OCI-LY3 (cell line): ENCODE data around the gene AKNA.

Experiments
- EZH2phosphoT487 ChIP-seq: fragments of 200-600 bp; shearing (Covaris generic); IDR thresholded peaks from 2 replicates; pipeline ENCODE4 v1.6.1; 2018; ENCODE audit warnings: antibody characterized with exemption, mixed run types, low read depth
- TF ChIP-seq, protein P1 (sequence below): fragments of 200-600, 300-600 bp; sonication (generic); IDR thresholded peaks from 2 replicates; pipeline ENCODE4 v1.5.1; 2014; ENCODE audit warnings: antibody characterized with exemption, low read length, low read depth

- TF ChIP-seq, protein P1, sequence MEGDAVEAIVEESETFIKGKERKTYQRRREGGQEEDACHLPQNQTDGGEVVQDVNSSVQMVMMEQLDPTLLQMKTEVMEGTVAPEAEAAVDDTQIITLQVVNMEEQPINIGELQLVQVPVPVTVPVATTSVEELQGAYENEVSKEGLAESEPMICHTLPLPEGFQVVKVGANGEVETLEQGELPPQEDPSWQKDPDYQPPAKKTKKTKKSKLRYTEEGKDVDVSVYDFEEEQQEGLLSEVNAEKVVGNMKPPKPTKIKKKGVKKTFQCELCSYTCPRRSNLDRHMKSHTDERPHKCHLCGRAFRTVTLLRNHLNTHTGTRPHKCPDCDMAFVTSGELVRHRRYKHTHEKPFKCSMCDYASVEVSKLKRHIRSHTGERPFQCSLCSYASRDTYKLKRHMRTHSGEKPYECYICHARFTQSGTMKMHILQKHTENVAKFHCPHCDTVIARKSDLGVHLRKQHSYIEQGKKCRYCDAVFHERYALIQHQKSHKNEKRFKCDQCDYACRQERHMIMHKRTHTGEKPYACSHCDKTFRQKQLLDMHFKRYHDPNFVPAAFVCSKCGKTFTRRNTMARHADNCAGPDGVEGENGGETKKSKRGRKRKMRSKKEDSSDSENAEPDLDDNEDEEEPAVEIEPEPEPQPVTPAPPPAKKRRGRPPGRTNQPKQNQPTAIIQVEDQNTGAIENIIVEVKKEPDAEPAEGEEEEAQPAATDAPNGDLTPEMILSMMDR, result no peak
- no peak for TF ChIP-seq EZH2phosphoT487
These were observed 24.4 kb upstream of the AKNA start for GRCh38 chr9:114412048-114412683.
